Activated T-helper 1 cell treated with anti-CD3 and anti-CD28 coated beads, Interleukin-12 subunit alpha, Interleukin-12 subunit beta, Interleukin-2, Interleukin-4 antibody, amounts not matched to agents 30 ng/mL and 10 ng/mL and 1 ng/mL, durations not matched to agents 14 hours and 24 hours and 36 hours (primary cell): ENCODE data around the gene EGR4. TPM values are rescaled to one million over a fixed set of nuclear protein-coding genes. Genes with fewer than 3 reads are reported as not detected.

Experiments
- DNase-seq: peaks from one replicate; pipeline ENCODE4 v3.0.0; 2021; ENCODE audit warnings: low spot score
- H3K27ac Mint-ChIP-seq: one replicate; pipeline ENCODE4 v1.8.0; 2021; ENCODE audit warnings: mild to moderate bottlenecking, mixed read lengths
- H3K27me3 Mint-ChIP-seq: one replicate; pipeline ENCODE4 v1.8.0; 2022; ENCODE audit warnings: mild to moderate bottlenecking, moderate library complexity, mixed read lengths; ENCODE audit not compliant: insufficient read depth
- H3K36me3 Mint-ChIP-seq: one replicate; pipeline ENCODE4 v1.8.0; 2021; ENCODE audit warnings: low read depth, mixed read lengths
- H3K4me1 Mint-ChIP-seq: one replicate; pipeline ENCODE4 v1.8.0; 2021; ENCODE audit warnings: low read depth, mixed read lengths
- H3K4me3 Mint-ChIP-seq: one replicate; pipeline ENCODE4 v1.8.0; 2021; ENCODE audit warnings: mild to moderate bottlenecking, moderate library complexity, mixed read lengths
- H3K9me3 Mint-ChIP-seq: one replicate; pipeline ENCODE4 v1.8.0; 2021; ENCODE audit warnings: mixed read lengths
- intact Hi-C: fragments of 100-400 bp; cut with micrococcal nuclease; formaldehyde crosslinking; loops from one replicate; pipeline ENCODE4 v1.15.1; 2024
- total RNA-seq: library from RNA; stranded (reverse); gene quantifications from 2 replicates; pipeline ENCODE4 v1.2.3, GENCODE V29; 2022

Gene EGR4
- total RNA-seq, 1 donor from 2014 or later, result 1.9 TPM

- Mint-ChIP-seq H3K4me3 (no peak overlapping the region), H3K4me1 (no peaks in the 10 kb centered on the region), H3K9me3 (no peaks in the 10 kb centered on the region), H3K36me3 (peaks cover 10% of the 10 kb centered on the region), H3K27me3 (no peaks in the 10 kb centered on the region), H3K27ac (no peak overlapping the region)
- no peak for DNase-seq
- intact Hi-C loops, result no loop called here
Observed at GRCh38 chr2:73258186-73258912, 35.0 kb downstream of the EGR4 start.

- Mint-ChIP-seq H3K9me3 (no peaks in the 10 kb centered on the region), H3K27ac (no peak overlapping the region), H3K4me1 (no peaks in the 10 kb centered on the region), H3K27me3 (no peaks in the 10 kb centered on the region), H3K36me3 (peaks cover 11% of the 10 kb centered on the region), H3K4me3 (no peak overlapping the region)
- intact Hi-C loops, result no loop called here
- DNase-seq, result no peak
Observed at GRCh38 chr2:73257425-73258125, 35.8 kb downstream of the EGR4 start.

- no peak for DNase-seq
- Mint-ChIP-seq H3K9me3 (no peaks in the 10 kb centered on the region), H3K27ac (no peak overlapping the region), H3K36me3 (peaks cover 11% of the 10 kb centered on the region), H3K4me1 (no peaks in the 10 kb centered on the region), H3K4me3 (no peak overlapping the region), H3K27me3 (no peaks in the 10 kb centered on the region)
- intact Hi-C loops, result no loop called here
Observed at GRCh38 chr2:73257021-73257420, 36.3 kb downstream of the EGR4 start.

- peaks cover 10% of the 10 kb centered on the region for H3K36me3 Mint-ChIP-seq
- no peak for DNase-seq
- no peaks in the 10 kb centered on the region for H3K4me1 Mint-ChIP-seq
- no peak overlapping the region for H3K4me3 Mint-ChIP-seq
- no peak overlapping the region for H3K27ac Mint-ChIP-seq
- intact Hi-C loops, result no loop called here
- no peaks in the 10 kb centered on the region for H3K9me3 Mint-ChIP-seq
- no peaks in the 10 kb centered on the region for H3K27me3 Mint-ChIP-seq
Observed at GRCh38 chr2:73256618-73256922, 36.8 kb downstream of the EGR4 start.

- peaks cover 9% of the 10 kb centered on the region for H3K36me3 Mint-ChIP-seq
- no peak overlapping the region for H3K27ac Mint-ChIP-seq
- DNase-seq, result no peak
- no peak overlapping the region for H3K4me3 Mint-ChIP-seq
- no peaks in the 10 kb centered on the region for H3K27me3 Mint-ChIP-seq
- intact Hi-C loops, result no loop called here
- no peaks in the 10 kb centered on the region for H3K9me3 Mint-ChIP-seq
- H3K4me1 Mint-ChIP-seq, result no peaks in the 10 kb centered on the region
Observed at GRCh38 chr2:73255907-73256617, 37.3 kb downstream of the EGR4 start.

- Mint-ChIP-seq H3K9me3 (no peaks in the 10 kb centered on the region), H3K27ac (no peak overlapping the region), H3K4me1 (no peaks in the 10 kb centered on the region), H3K4me3 (no peak overlapping the region), H3K36me3 (peaks cover 18% of the 10 kb centered on the region), H3K27me3 (no peaks in the 10 kb centered on the region)
- no peak for DNase-seq
- intact Hi-C loops, result no loop called here
Observed at GRCh38 chr2:73255007-73255644, 38.2 kb downstream of the EGR4 start.

- H3K4me3 Mint-ChIP-seq, result no peak overlapping the region
- no peaks in the 10 kb centered on the region for H3K9me3 Mint-ChIP-seq
- H3K36me3 Mint-ChIP-seq, result peaks cover 24% of the 10 kb centered on the region
- intact Hi-C loops, result no loop called here
- H3K27me3 Mint-ChIP-seq, result no peaks in the 10 kb centered on the region
- no peaks in the 10 kb centered on the region for H3K4me1 Mint-ChIP-seq
- H3K27ac Mint-ChIP-seq, result no peak overlapping the region
- no peak for DNase-seq
Observed at GRCh38 chr2:73254343-73255006, 38.9 kb downstream of the EGR4 start.

- Mint-ChIP-seq H3K9me3 (no peaks in the 10 kb centered on the region), H3K27ac (no peak overlapping the region), H3K4me1 (no peaks in the 10 kb centered on the region), H3K27me3 (no peaks in the 10 kb centered on the region), H3K36me3 (peaks cover 29% of the 10 kb centered on the region), H3K4me3 (no peak overlapping the region)
- no peak for DNase-seq
- intact Hi-C loops, result no loop called here
Observed at GRCh38 chr2:73253901-73254300, 39.4 kb downstream of the EGR4 start.

- H3K4me1 Mint-ChIP-seq, result no peaks in the 10 kb centered on the region
- peaks cover 34% of the 10 kb centered on the region for H3K36me3 Mint-ChIP-seq
- H3K9me3 Mint-ChIP-seq, result no peaks in the 10 kb centered on the region
- H3K4me3 Mint-ChIP-seq, result no peak overlapping the region
- DNase-seq, result no peak
- intact Hi-C loops, result no loop called here
- H3K27ac Mint-ChIP-seq, result no peak overlapping the region
- no peaks in the 10 kb centered on the region for H3K27me3 Mint-ChIP-seq
Observed at GRCh38 chr2:73253400-73253799, 39.9 kb downstream of the EGR4 start.

- no peak for DNase-seq
- no peak overlapping the region for H3K27ac Mint-ChIP-seq
- no peaks in the 10 kb centered on the region for H3K27me3 Mint-ChIP-seq
- intact Hi-C loops, result no loop called here
- H3K4me1 Mint-ChIP-seq, result no peaks in the 10 kb centered on the region
- H3K9me3 Mint-ChIP-seq, result no peaks in the 10 kb centered on the region
- peaks cover 36% of the 10 kb centered on the region for H3K36me3 Mint-ChIP-seq
- H3K4me3 Mint-ChIP-seq, result no peak overlapping the region
Observed at GRCh38 chr2:73252238-73253027, 40.9 kb downstream of the EGR4 start.

- no peak overlapping the region for H3K27ac Mint-ChIP-seq
Observed at GRCh38 chr2:73250872-73251846, 42.2 kb downstream of the EGR4 start.

More at GRCh38 chr2:73250872-73251846, 42.2 kb downstream of the EGR4 start:
- no peak for DNase-seq
- no peaks in the 10 kb centered on the region for H3K27me3 Mint-ChIP-seq
- H3K4me3 Mint-ChIP-seq, result no peak overlapping the region
- H3K36me3 Mint-ChIP-seq, result peaks cover 49% of the 10 kb centered on the region
- H3K4me1 Mint-ChIP-seq, result peaks cover 9% of the 10 kb centered on the region
- intact Hi-C loops, result no loop called here
- H3K9me3 Mint-ChIP-seq, result no peaks in the 10 kb centered on the region
